ENCODE measurements around the gene TRERF1.

Gene TRERF1

DNA sequence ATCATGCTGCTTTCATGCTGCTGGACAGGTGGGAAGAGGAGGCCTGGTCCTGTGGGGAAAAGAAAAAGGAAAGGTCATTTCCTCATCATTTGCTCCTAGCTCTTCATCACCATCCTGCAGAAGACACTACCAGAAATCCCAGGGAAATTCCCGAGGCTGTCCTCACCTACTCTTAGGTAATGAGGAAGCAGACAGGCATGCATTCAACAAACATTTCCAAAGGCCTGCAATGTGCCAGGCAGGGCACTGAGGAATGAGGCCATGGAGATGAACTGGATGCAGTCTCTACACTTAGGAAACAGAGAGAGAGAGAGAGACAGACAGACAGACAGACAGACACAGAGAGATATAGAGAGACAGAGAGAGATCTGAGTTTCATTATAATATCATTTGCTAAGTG lies 151.0 kb downstream of the TRERF1 start:
- no peak for DNase-seq

DNA sequence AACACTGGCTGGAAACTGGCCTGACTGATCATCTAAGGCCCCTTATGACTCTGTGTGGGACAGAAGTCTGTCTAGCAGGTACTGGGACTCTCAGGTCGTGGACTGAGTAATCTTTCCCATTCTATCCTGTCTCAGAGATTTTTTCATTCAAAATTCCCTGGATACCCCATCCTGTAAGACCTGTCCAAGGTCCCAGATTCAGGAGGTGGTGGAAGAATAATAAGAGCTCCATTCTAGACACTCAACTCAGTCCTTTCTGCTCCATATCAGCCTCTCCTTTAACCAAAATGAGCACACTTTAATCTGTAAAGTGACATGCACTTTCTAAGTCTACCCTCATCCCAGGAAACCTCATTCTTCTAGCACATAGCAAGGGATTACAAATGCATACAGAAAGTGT lies 151.5 kb downstream of the TRERF1 start:
- no peak for DNase-seq

DNA sequence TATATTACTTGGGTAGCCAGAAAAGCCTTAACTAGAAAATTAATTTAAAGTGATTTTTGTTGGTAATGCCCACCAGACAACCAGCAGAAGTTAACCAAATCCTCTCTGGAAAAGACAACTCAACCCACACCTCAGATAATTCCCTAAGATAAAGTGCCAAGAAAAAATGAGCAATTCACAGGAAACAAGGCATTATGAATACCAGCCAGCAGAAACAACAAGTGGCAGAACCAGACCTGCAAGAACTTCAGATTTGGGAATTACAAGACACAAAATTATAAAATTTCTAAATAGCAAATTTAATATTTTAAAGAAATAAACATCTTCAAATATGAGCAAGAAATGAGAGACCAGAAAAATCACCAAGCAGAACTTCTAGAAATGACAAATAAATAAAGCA lies 154.1 kb downstream of the TRERF1 start:
- DNase-seq = no peak

DNA sequence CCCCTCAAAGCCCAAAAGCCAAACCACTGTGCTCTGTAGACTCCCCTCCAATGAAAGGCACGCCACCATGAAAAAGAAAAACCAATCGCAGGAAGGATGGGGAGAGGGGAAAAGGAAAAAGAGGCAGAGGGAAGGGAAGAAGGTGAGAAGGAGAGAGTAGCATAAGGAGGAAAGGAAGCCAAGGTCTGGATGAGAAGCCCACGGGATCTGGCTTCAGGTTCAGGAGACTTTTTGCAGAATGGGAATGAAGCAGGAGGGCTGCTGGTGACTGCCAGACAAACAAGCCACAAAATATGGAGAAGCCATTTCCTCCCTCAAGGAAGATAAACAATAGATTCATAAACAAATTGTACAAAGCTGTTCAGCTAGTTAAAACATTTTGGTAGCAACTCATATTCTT lies 155.1 kb downstream of the TRERF1 start:
- no peak for DNase-seq

DNA sequence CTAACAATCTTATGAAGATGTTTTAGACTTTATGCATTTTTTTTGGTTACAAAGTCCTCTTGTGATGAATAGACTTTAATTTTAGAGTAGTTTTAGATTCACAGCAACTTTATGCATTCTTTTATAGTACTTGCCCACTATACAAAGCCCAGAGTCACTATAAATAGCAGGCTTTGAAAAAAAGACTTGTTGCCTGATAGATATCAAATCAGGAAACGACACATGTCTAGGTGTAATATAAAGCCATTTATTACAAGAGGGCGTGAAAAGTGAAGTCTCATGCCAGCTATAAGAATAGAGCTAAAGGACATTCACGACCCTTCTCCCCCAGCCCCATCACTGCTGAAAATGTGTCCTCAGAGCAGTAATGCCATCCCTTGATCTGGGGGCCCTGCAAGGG lies 156.0 kb downstream of the TRERF1 start:
- DNase-seq = no peak

DNA sequence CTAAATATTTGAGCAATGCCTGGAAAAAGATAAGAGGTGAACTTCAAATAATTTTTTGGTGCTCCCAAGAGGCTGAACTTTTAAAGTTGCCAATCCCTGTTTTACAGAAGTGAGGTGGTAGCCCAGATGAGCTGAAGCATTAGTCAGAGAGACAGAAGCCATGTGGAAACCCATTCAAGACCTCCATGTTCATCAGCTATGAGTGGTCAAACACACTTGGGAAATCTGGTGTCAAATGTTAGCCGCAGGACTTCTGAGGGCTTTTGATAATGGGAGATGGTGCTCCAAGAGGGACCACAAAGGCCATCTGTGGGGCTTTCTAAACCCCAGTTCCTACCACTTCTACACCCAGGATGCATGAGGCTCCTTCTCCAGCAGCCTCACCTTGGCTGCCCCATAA lies 156.5 kb downstream of the TRERF1 start:
- no peak for DNase-seq

DNA sequence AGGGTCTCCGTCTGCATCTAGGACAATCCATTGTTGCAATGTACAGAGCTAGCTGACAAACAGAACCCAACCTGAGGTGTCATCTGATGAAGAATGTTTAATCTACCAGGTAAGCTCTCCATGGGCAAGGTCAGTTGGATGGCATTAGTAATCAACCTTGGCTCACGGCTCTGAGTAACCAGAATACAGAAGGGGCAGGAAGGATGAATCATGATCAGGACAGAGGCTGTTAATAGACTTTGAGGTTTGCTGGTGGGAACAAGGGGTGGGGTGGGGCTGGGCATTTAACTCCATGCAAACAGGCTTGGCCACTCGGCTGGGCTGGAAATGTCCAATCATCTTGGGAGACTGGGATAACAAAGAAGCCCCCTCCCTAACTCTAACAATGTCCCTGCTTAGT lies 157.0 kb downstream of the TRERF1 start:
- DNase-seq = no peak

DNA sequence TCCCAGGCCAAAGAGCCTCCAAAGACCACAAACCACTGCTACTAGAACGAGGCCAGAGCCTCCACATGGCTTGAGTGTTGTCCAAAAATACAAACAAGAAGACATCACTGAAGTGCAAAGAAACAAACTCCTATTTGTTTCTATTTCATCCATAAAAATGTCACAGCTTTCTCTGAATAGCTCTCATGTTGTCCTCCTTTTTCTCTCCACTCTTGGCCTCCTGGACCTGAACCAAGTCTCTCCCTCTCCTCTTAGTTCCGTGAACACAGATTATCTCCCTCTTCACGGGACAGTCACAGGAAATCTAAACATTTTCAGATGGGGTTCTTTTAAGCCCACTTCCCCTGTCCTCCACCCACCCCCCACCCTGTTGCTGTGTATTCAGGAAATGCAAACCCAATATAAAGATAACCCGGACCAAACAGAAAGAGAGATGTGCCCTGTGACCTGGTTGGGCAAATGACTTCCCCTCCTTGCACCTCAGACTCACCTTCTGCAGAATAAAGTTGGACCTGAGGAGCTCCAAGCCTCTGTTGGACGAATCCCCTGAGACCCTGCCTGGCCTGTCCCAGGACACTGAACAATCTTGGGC lies 158.2 kb downstream of the TRERF1 start:
- DNase-seq = no peak

DNA sequence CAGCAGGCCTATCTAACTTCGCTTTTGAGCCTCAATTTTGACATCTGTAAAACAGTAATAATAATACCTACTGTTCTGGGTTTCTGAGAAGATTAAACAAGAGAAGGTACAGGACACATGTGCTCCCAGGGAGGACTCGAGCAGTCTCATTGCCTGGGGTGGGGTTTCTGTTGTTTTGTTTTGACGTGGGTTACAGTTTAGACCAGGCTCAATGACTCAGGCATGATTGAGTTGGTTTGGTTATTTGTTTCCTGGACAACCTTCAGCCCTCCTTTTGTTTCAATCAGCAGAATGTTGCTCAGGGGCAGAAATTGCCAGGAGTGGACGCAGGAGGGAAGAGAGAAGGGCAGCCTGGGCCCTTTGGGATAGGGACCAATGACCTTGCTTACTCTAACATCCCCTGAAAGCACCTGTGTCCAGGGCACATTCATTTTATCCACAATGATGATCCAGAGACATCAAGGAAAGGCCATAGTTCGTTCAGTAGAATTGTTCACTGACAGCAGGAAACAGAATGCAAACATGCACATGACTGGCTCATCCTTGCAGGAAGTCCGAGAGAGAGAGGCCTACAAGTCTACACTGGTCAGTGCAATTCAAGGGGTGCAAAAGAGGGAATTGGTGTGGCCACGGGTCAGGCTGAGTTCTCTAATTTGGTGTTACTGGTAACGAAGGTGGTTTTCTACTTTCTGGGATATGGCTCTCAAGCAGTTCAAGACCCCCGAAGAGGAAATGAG lies 159.6 kb downstream of the TRERF1 start:
- DNase-seq = no peak

DNA sequence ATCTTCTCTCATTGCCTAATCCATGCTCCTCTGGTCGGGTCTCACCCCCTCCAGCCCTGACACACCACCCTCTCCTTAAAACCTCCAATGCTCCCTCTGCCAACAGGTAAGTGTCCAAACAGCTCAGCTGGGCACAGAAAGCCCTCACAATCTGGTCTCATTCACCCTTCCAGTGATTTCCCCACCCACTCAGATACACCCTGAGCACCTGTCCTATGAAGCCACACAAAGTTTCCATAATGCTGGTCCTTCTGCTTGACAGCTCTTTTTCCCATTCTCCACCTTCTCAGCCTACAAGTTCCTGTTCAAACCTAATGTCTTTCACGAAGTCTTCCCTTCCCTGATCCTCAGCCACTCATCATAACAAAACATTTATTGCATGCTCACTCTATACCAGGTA lies 164.0 kb downstream of the TRERF1 start:
- DNase-seq = no peak

DNA sequence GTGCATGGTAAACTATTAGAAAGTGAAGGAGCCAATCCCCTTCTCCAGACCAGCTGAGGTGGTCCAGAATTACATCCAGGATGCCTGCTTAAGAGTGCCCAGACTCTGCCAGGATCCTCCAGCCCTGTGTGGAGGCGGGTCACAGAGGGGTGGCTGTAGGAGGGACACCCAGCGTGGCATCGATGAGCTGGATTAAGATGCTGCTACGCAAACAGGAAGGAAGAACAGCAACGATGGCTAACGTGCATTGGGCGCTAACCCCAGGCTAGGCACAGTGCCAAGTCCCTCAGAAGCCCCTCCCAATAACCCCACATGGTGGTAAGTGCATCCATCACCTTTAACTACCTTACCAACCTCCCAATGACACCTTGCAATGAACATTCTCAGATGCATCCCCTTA lies 170.2 kb downstream of the TRERF1 start:
- no peak for DNase-seq

DNA sequence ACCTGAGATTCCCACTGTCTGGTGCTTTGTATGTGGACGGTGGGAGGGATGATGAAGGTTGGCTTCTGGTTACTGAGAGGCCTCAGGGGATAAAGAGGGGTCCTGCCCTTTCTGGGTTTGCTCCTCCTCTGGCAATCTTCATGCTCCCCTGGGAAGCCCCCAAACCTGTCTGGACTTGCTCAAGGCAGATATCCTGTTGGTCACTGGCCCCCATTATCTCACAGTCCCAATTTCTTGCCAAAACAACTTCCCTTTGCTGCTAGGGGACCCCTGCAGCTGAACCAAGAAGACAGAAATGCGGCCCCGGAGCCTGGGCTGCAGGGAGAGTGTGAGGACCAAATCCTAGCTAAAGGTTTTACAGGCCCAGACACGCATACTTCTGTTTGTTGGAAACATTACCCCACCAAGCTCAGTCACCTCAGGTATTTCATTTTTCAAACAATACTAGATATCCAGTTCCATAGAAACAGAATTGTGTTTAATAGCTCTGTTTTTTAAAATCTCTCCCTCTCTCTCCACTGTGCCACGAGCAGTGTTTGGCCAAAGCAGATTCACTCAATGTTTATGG lies 170.7 kb downstream of the TRERF1 start:
- DNase-seq = no peak

DNA sequence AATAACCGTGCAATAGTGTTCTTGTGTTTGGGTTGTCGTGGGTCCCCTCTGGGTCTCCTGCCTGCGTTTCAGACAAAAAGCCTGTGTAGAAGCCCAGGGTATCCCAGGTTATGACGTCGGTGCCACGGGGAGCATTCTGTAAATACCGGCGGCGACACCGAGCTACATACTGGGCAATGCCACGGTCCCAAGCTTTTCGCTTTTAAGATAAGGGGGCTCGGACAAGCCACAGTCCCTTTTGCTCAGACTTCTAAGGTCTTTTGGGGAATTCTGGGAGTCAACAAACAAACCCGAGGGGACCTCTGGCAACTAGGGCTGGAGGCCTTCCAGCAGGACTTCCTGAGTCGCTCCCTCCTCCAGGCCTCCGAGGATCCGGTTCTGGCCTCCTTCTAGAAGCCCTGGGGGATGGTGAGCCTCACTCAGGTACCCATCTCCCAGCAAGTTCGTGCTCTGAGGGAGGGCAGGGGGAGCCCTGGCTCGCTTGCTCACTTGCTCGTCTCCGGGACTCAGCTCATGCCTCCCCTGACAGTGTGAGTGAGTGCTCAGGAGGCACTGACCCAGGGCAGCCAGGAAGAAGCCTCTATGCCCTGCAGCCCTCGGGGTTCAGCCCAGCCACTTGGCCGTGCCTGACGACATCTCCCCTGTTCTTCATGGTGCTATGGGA lies 171.6 kb downstream of the TRERF1 start:
- no peak for DNase-seq

DNA sequence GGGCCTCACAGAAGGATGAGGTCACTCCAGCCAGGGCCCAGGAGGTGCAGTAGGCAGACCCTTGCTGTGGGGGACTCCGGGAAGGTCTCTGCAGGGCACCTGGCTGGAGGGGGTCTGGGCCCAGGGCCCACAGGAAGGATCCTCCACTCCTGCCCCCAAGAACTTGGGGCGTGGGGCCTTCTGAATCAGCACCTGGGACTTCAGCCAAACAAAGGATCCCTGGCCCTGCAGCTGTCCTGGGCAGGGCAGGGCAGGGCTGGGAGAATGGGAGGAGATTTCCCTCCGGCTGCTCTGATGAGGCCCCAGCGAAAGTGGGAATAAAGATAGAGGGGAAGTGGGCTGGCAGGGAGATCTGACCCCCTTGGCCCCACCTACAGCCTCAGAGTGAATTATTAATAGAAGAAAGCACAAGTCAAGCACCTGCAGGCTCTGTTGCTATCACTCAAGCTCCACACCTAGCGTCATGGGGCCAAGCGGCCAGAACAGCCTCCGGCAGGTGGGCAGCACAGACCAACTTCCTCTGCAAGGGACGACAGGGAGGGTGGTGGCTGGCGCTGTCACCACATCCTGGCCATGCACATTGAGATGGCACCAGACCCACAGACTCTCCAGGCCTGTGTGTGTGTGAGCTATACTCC lies 172.5 kb downstream of the TRERF1 start:
- no peak for DNase-seq

DNA sequence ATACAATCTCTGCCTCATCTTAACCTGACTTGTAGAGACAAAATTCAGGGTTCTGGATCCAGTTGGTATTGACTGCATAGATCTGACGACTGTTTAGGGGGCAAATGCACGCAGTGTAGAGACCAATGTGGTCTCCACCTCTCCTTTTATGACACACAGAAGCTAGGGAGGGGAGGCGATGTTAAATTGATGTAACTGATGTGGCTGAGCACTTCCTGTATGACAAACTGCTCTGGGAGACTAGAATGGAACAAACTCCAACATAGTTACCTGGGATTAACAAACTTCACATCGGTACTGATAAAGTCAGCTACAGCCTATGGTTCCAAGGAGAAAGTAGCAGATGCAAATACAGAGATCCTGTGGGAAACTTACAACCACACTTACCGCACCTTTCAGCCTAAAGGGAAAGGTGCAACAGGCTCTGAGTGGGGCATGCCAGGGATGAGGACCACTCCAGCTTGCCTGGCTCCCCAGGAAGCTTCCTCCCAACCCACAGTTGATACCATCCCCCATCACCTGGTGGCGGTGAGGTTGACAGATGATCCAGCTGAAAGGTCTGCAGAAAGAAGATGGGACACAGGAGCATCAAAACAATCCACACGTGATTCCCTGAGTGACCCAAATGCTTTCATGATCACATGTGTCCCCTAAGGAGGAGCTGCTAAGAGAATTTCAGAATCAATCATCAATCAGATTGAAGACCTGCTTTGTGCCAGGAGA lies 173.4 kb downstream of the TRERF1 start:
- DNase-seq = no peak

DNA sequence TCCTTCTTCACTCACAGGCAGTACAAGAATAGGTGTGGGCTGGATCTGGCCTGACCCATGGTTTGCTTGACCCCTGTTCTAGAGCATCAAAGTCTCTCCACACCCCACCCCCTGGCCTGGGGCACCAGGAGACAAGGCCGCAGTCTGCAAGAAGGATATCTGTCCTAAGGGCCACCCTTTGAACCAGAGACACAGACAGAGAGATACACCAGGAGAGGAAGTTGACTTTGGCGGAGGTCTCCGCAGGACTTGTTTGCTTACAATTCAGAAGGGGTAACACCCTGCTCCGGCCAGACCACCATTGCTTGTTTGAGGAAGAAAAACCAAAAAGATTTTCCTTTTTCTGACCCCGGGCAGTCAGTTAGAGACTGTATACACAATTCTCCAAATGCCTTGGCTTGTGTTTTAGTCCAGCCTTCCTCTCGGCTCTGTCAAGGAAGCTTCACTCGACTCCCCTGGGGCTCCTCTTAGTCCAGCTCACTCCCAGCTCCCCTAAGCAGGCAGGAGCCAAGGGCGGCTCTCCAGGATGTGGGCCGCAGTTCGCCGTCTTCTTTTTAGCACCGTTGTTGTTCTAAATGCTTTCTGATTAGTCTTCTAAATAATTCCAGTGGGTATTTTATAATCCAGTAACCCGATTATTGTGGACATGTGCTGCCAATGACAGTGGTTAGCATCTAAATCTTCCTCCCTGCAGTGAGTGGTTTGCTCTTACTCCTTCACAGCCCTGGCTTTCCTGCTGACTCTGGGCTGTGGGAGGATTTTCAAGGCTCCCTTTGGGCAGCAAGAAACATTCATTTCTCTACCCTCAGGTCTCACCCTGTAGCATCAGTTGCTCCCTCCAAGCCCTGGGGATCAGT lies 175.5 kb downstream of the TRERF1 start:
- no peak for DNase-seq

DNA sequence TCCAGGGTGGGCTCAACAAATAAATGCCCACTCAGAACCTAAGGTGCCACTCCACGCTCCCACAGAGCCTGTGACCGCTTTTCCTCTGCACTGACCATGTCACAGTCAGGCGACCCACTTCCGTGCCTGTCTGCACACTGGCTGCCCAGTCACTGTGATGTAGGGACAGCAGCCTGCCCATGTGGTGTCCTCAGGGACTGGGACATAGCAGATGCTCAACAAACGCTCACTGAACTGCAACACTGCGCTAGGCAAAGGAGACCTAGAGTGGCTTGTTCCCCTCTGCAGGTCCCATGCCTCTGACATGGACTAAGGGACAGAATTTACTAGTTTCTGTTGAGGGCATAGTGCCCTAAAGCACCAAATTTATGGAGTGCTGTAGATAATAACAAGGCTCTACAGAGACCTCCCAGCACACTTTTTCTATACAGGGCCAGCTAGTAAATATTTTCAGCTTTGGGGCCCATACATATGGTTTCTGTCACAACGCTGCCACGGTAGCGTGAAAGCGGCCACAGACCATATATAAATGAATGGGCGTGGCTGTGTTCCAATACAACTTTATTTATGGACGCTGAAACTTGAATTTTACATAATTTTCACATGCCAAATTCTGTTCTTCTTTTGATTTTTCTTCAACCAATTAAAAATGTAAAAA lies 176.2 kb downstream of the TRERF1 start:
- DNase-seq = no peak

DNA sequence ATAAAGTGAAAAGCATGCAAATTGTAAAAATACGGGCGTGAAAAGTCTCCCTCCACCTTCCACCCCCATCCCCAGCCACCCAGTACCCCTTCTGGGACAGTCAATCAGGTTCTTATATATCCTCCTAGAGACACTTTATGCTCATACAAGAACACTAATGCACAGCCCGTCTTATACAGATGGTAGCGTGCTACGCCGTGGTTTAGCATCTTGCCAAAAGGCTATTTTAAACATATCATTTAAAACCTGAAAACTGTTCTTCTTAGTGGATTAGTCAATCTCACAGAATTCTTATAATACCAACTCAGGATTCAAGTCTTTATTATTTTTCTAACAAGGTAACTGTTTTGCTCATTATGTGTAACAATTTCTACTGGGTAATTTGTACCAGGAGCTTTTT lies 176.8 kb downstream of the TRERF1 start:
- DNase-seq = no peak

DNA sequence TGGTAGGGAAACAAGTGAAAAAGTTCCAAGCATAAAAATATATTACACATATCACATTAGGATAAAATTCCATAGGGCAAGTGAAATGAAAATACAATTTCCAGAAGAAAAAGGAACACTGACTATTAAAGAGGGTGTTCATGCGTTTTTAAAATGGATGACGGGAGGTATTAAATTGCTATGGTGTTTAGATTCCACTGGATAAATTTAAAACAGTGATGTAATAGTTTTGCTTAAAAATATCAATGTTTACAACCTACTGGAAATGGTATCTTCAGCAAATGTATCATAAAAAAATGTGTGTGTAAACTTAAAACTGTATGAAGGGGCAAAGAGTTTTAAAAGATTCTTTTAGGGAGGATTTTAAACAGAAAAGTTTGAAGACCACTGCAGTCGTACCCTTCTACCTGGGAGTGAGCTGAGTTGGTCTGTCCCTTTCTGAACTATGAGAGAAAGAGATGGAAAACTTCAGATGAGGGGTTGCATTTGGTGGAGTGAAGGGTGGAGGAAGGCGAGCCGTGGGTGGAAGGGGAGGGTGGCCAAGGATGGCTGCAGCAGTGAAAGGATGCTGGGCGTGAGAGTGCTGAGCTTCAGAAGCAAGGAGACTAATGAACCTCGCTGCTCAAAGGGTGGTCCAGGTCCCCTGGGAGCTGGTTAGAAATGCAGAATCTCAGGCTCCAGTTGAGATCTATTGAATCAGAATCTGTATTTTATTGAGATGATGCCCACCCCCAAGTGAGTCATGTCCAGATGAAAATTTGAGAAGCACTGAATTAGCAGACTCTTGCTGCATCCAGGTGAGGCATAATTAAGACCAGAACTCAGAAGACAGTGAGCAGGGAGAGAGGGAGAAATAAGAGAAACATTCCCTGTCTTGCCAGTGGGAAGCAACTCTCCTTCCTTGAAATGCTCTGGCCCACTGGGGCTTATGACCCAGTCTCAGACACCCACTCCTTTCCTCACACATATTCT lies 179.6 kb downstream of the TRERF1 start:
- DNase-seq = no peak

DNA sequence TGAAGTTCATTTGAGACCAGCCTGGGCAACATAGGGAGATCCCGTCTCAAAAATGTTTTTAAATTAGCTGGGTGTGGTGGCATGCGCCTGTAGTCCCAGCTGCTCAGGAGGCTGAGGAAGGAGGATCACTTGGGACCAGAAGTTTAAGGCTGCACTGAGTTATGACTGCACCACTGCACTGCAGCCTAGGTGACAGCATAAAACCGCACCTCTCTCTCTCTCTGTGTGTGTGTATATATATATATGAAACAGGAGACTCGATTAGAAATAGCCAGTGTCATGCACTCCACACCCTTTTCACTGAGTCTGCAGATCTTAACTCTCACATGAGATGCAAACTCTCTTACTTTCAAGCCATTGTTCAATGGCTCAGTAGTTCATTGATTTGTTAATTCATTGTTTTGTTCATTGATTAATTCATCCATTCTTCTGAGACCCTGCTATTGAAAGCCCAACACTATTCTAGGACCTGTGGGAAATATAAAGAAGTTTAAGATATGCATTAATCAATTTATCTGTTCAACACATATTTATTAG lies 181.7 kb downstream of the TRERF1 start:
- DNase-seq = no peak
